HEK293T (cell line): ENCODE results near the gene SPX.

Experiments
- CTBP1 ChIP-seq: fragments of 450-650 bp; IDR thresholded peaks from 2 replicates; pipeline ENCODE4 v1.6.1; 2016; ENCODE audit warnings: borderline replicate concordance
- ELF4 ChIP-seq: fragments of 450-650 bp; IDR thresholded peaks from 2 replicates; pipeline ENCODE4 v1.6.1; 2017; ENCODE audit warnings: antibody characterized with exemption
- FOXA1 ChIP-seq: fragments of 450-650 bp; IDR thresholded peaks from 2 replicates; pipeline ENCODE4 v1.6.1; 2016; ENCODE audit warnings: mild to moderate bottlenecking
- FOXK2 ChIP-seq: fragments of 450-650 bp; IDR thresholded peaks from 2 replicates; pipeline ENCODE4 v1.6.1; 2016; ENCODE audit warnings: mild to moderate bottlenecking
- FOXM1 ChIP-seq: fragments of 450-650 bp; IDR thresholded peaks from 2 replicates; pipeline ENCODE4 v1.6.1; 2017; ENCODE audit warnings: mild to moderate bottlenecking, borderline replicate concordance
- HDGF ChIP-seq: fragments of 450-650 bp; IDR thresholded peaks from 2 replicates; pipeline ENCODE4 v1.6.1; 2017; ENCODE audit warnings: antibody characterized with exemption, borderline replicate concordance
- LEF1 ChIP-seq: fragments of 450-650 bp; IDR thresholded peaks from 2 replicates; pipeline ENCODE4 v1.6.1; 2017; ENCODE audit warnings: mild to moderate bottlenecking, borderline replicate concordance
- NFRKB ChIP-seq: fragments of 450-650 bp; IDR thresholded peaks from 2 replicates; pipeline ENCODE4 v1.6.1; 2016; ENCODE audit warnings: mild to moderate bottlenecking, moderate library complexity
- PKNOX1 ChIP-seq: fragments of 450-650 bp; IDR thresholded peaks from 2 replicates; pipeline ENCODE4 v1.6.1; 2016
- SP1 ChIP-seq: fragments of 450-650 bp; IDR thresholded peaks from 2 replicates; pipeline ENCODE4 v1.6.1; 2017
- SUZ12 ChIP-seq: fragments of 450-650 bp; IDR thresholded peaks from 2 replicates; pipeline ENCODE4 v1.6.1; 2016; ENCODE audit warnings: mild to moderate bottlenecking
- TARDBP ChIP-seq: fragments of 450-650 bp; IDR thresholded peaks from 2 replicates; pipeline ENCODE4 v1.6.1; 2016
- ZNF384 ChIP-seq: fragments of 450-650 bp; IDR thresholded peaks from 2 replicates; pipeline ENCODE4 v1.6.1; 2016

- no peak for TF ChIP-seq FOXM1
- no peak for TF ChIP-seq LEF1
- no peak for TF ChIP-seq FOXA1
- TF ChIP-seq SP1 = no peak
- no peak for TF ChIP-seq PKNOX1
- no peak for TF ChIP-seq HDGF
- no peak for TF ChIP-seq NFRKB
- no peak for TF ChIP-seq FOXK2
- TF ChIP-seq SUZ12 = no peak
- no peak for TF ChIP-seq CTBP1
- no peak for TF ChIP-seq ELF4
- no peak for TF ChIP-seq TARDBP
- TF ChIP-seq ZNF384 = no peak
Observed at GRCh38 chr12:21528953-21529352, 2.9 kb downstream of the SPX start.
